NCI-H345 treated with DMSO at 0.1 percent for 48 hours (cell line): ENCODE data around the gene CTSZ.
"Not testable (repeated sequence)": the region's sequence is repeated elsewhere in the genome, so short reads cannot be mapped to it uniquely, and the experiment has no call there.

ENCODE experiments used
- DNase-seq: peaks from one replicate; lab custom pipeline; 2025; ENCODE audit not compliant: unreplicated experiment; lab: John Stamatoyannopoulos, UW

The CTSZ gene

GRCh38 chr20:59001068-59001448, 6.0 kb downstream of the CTSZ start:
- no peak for DNase-seq

GRCh38 chr20:59000326-59000725, 6.7 kb downstream of the CTSZ start:
- no peak for DNase-seq

DNA sequence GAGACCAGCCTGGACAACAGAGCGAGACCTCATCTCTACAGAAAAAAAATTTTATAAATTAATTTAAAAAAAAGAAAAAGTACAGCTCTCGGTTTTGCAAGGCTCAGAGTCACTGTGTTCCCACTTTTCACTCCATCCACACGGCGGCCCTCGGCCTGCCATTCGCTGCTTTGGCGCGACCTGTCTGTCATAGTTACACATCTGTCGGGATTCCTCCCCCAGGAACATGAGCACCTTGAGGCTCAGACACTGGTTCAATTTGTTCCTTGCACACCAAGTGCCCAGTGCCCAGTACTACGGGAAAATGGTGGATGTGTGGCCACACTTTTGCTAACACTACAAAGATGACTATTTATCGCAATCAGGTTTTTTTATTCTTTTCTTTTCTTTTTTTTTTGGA, 8.4 kb downstream of the CTSZ start:
- DNase-seq = no peak

GRCh38 chr20:58997141-58997770, 9.8 kb downstream of the CTSZ start:
- no peak for DNase-seq

DNA sequence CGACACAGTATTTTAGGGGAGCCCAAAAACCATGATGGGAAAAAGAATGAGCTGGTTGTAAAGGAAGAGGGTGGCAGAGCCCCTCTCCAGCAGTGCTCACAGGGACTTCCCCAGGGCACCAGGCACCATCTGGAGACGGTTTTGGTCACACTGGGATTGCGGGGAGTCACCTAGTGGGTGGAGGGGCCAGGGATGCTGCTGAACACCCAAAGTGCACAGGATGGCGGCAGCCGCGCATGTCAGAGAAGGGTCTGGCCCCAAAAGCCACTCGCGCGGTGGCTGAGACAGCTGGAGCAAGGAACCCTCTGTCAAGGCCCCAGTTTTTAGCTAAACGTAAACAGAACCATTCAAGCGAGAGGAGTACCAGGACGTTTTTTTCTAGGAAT, 10.8 kb downstream of the CTSZ start:
- no peak for DNase-seq

DNA sequence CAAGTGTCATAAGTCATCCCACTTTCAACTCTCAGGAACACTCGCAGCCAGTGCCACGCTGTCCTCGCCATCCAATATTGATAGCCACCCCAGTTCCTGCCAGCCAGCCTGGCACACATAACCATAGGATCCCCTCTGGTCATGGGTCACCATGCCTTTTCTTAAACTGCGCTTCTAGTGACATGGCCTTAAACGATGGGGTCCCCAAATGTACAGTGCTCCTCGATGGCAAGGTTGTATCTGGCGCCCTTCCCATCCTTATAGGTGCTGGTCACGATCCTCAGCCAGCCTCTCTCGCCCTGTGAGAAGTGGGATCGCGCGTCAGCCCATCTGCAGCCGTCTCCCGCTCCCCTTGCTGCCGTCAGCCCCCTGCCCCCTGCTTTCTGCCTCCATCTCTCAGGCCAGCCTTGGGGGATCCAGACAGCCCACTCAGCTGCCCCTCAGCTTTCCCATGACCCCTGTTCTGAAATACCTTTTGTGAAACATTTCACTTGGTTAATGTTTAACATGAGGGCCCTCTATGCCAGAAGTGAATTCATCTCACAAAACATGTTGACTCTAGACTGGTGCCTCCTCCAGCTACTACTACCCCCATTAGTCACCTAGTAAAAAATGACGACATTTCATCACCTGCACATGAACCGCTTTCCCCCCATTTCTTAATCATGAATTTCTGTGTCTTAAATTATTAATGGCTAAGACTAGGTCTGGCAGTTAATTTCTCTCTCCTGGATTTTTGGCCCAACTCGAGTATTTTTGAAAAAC, 11.4 kb downstream of the CTSZ start:
- no peak for DNase-seq

- no peak for DNase-seq
These were observed 12.5 kb downstream of the CTSZ start for GRCh38 chr20:58994390-58995159.

- no peak for DNase-seq
These were observed 13.5 kb downstream of the CTSZ start for GRCh38 chr20:58993332-58994248.

GRCh38 chr20:58992911-58993310, 14.1 kb downstream of the CTSZ start:
- DNase-seq = no peak

DNA sequence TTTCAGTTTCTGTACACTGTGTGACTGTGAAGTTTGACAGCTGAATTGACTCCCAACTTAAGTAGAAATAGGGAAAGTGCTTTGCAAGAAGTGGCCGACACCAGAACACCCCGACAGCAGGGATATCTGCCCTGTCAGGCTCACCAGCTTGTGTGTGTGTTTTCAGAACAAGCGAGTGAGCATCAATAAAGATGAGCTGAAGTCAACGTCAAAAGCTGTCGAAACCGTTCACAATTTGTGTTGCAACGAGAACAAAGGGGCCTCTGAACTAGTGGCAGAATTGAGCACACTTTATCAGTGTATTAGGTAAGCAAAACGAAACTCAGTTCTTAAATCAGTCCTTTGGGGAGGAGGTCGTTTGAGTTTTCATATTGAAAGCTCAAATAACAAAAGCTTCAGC, 15.3 kb downstream of the CTSZ start:
- no peak for DNase-seq

- no peak for DNase-seq
These were observed 16.2 kb downstream of the CTSZ start for GRCh38 chr20:58990651-58991445.

DNA sequence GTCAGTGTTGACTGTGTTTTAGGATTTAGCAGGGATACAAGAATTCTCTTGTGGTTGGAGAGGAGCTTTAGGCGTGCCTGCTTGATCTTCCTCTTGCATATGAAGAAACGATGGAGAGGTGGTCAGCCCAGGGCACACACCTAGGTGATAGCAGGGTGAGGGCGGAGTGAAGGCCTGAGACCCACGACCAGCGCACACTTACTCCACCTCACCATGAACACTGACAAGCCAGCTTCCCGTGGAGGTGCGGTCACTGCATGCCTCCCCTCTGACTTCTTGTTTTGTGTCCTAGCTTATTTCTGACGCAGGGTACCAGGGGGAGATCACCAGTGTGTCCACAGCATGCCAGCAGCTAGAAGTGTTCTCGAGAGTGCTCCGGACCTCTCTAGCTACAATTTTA, 17.9 kb downstream of the CTSZ start:
- no peak for DNase-seq

- no peak for DNase-seq
These were observed 18.5 kb downstream of the CTSZ start for GRCh38 chr20:58988565-58988882.

DNA sequence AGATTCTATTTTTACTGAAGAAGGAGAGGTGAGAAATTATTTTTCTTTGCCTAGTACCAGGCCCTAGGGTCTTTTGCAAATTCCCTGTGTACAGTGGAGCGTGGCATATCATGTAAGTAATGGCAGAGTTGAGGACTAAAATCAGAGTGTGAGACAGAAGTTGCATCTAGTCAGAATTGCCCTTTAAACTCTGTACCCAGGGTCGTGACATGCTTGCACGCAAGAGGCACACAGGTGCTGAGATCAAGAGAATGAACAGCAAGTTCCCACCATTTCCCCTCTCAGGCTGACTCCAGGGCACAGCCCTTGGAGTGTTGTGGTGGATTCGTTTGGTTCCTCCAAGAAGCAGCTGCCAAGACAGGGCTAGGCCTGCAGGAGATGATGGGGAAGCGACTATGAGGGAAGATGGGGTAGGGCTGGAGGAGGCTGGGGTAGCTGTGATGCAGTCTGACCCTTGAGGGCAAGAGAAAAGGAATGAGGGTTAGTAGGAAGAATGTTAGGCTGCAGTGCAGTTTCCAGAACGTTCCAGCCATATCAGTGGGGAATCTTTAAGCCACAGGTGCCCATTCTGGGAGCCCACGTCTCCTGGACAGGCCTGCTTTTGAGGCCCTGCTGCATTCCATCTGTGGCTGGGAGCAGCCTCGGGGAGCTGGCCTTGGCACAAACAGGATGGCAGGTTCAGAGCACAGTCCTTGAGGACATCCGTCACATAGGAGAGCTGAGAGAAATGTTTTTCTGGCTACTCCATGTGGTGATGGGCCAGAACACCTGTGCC, 19.1 kb downstream of the CTSZ start:
- no peak for DNase-seq

- DNase-seq = no peak
These were observed 20.0 kb downstream of the CTSZ start for GRCh38 chr20:58986968-58987517.

DNA sequence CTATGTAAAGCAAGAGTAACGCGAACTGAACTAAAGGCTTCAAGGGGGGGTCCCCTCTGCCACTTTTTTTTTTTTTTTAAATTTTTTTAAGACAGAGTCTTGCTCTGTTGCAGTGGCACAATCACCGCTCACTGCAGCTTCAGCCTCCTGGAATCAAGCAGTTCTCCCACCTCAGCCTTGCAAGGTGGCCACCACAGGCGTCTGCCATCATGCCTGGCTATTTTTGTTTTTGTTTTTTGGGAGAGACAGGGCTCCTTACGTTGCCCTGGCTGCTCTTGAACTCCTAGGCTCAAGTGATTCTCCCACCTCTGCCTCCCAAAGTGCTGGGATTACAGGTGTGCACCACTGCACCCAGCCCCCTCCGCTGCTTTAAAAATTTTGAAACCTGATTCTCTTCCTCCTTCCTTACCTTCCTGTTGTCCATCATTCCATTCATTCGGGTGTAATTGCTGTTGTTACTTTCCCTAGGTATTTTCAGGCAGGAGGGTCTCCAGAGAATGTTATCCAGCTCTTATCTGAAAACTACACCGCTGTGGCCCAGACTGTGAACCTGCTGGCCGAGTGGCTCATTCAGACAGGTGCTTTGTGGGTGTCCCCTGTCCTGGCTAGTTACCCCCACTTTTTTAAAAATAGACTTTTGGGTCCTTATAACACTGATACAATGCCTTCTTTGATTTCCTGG, 20.6 kb downstream of the CTSZ start:
- DNase-seq = no peak

DNA sequence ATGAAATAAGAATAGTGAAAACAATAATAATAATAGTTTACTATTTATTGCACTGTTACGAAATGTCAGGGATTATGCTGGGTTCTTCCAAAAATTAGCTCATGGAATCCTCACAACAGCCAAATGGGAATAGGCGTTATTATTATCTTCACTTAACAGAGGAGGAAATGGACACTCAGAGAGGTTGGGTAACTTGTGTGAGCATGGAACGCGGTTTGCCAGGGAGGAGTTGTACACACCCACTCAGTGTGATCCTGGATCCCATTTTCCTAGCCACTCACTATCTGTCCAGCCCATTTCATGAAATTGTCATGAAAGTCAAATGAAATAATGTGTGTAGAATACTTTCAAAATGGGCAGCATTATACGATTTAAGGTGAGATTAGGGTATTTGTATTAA, 21.4 kb downstream of the CTSZ start:
- no peak for DNase-seq

- DNase-seq = no peak
These were observed 22.4 kb downstream of the CTSZ start for GRCh38 chr20:58984691-58985090.

- not testable (repeated sequence) for DNase-seq
These were observed 24.0 kb downstream of the CTSZ start for GRCh38 chr20:58983115-58983468.
